C4-2B (cell line): ENCODE results near the gene ATN1.

Experiments used
- H3K27ac ChIP-seq: fragments of 450-650 bp; 2 replicates; pipeline ENCODE4 v1.5.1; 2017
- CTCF ChIP-seq: fragments of 450-650 bp; conservative IDR thresholded peaks from 2 replicates; pipeline ENCODE4 v1.5.1; 2017; ENCODE audit warnings: mild to moderate bottlenecking
- ZFX ChIP-seq: fragments of 450-650 bp; IDR thresholded peaks from 2 replicates; pipeline ENCODE4 v1.6.1; 2017

ATN1 gene

GRCh38 chr12:6945613-6946012 is 17.9 kb downstream of the ATN1 start:
- TF ChIP-seq ZFX (no peak; the same call in 1 of the 2 replicates), CTCF (no peak)
- H3K27ac ChIP-seq = peak overlapping the region; percentile 96

- H3K27ac ChIP-seq = peak overlapping the region; percentile 96
- TF ChIP-seq CTCF (no peak), ZFX (no peak; the same call in 1 of the 2 replicates)
Measured at GRCh38 chr12:6946033-6946919, 18.5 kb downstream of the ATN1 start.

GRCh38 chr12:6946920-6947374 is 19.2 kb downstream of the ATN1 start:
- no peak for TF ChIP-seq ZFX
- no peak for TF ChIP-seq CTCF
- peak overlapping the region; percentile 96 for H3K27ac ChIP-seq

- H3K27ac ChIP-seq = no peak overlapping the region
- no peak for TF ChIP-seq CTCF
- no peak for TF ChIP-seq ZFX
Measured at GRCh38 chr12:6947615-6948014, 19.9 kb downstream of the ATN1 start.

- TF ChIP-seq ZFX (no peak), CTCF (no peak; the same call in 1 of the 2 replicates)
- no peak overlapping the region for H3K27ac ChIP-seq
Measured at GRCh38 chr12:6948873-6949594, 21.3 kb downstream of the ATN1 start.

GRCh38 chr12:6950401-6950801 is 22.6 kb downstream of the ATN1 start:
- H3K27ac ChIP-seq = no peak overlapping the region
- TF ChIP-seq ZFX = no peak
- TF ChIP-seq CTCF = no peak
